ENCODE data around the gene MAP3K2. TPM values are rescaled to one million over a fixed set of nuclear protein-coding genes. Genes with fewer than 3 reads are reported as not detected.

Gene MAP3K2, protein sequence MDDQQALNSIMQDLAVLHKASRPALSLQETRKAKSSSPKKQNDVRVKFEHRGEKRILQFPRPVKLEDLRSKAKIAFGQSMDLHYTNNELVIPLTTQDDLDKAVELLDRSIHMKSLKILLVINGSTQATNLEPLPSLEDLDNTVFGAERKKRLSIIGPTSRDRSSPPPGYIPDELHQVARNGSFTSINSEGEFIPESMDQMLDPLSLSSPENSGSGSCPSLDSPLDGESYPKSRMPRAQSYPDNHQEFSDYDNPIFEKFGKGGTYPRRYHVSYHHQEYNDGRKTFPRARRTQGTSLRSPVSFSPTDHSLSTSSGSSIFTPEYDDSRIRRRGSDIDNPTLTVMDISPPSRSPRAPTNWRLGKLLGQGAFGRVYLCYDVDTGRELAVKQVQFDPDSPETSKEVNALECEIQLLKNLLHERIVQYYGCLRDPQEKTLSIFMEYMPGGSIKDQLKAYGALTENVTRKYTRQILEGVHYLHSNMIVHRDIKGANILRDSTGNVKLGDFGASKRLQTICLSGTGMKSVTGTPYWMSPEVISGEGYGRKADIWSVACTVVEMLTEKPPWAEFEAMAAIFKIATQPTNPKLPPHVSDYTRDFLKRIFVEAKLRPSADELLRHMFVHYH
- total RNA-seq = 15.9 and 17.7 TPM in 2 replicates

DNA sequence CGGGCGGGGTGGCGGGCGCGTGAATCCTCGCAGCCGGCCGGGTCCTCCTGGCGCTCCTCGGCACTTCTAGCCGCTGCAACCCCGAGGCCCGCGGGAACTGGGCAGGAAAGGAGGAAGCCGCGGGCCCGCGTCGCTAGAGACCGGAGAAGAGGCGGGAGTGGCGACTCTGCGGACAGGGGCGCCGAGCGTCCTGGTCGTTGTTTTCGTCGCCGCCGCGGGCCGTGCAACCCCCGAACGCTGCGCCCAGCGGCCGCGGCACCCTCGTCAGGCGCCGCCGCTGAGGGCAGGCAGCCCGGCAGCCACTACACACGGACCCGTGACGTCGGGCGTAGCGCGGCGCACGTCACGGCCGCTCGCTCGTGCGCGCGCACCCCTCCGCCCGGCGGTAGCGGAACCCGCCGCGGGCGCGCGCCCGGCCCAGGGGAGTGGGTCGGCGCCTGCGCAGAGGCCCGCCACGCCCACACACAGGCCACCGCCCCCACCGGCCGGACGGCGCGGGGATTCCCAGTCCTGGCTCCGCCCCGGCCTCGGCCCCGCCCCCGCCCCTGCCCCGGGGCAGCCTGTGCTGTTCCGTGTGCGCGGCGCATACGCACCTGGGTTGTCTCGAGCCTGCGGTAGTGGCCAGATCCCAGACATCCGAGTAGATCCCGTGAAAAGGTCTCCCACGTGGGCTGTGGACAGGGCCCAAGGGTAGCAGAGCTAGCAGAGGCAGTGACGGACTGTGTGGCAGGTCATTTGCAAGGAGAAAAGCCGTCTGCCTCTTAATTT lies at the start of gene MAP3K2:
MAP3K2 (minus strand) TSS at position 321 of the 768 bp plus-strand sequence. CDS start 44,846 bp downstream, outside the sequence.

DNA sequence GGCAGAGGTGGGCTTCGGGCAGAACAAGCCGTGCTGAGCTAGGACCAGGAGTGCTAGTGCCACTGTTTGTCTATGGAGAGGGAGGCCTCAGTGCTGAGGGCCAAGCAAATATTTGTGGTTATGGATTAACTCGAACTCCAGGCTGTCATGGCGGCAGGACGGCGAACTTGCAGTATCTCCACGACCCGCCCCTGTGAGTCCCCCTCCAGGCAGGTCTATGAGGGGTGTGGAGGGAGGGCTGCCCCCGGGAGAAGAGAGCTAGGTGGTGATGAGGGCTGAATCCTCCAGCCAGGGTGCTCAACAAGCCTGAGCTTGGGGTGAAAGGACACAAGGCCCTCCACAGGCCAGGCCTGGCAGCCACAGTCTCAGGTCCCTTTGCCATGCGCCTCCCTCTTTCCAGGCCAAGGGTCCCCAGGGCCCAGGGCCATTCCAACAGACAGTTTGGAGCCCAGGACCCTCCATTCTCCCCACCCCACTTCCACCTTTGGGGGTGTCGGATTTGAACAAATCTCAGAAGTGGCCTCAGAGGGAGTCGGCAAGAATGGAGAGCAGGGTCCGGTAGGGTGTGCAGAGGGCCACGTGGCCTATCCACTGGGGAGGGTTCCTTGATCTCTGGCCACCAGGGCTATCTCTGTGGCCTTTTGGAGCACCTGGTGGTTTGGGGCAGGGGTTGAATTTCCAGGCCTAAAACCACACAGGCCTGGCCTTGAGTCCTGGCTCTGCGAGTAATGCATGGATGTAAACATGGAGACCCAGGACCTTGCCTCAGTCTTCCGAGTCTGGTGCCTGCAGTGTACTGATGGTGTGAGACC lies 30.7 kb upstream of the MAP3K2 start, which contains the start of gene PROC:
PROC (plus strand) TSS at position 128 of the 812 bp plus-strand sequence. CDS start 1,516 bp downstream, outside the sequence.

DNA sequence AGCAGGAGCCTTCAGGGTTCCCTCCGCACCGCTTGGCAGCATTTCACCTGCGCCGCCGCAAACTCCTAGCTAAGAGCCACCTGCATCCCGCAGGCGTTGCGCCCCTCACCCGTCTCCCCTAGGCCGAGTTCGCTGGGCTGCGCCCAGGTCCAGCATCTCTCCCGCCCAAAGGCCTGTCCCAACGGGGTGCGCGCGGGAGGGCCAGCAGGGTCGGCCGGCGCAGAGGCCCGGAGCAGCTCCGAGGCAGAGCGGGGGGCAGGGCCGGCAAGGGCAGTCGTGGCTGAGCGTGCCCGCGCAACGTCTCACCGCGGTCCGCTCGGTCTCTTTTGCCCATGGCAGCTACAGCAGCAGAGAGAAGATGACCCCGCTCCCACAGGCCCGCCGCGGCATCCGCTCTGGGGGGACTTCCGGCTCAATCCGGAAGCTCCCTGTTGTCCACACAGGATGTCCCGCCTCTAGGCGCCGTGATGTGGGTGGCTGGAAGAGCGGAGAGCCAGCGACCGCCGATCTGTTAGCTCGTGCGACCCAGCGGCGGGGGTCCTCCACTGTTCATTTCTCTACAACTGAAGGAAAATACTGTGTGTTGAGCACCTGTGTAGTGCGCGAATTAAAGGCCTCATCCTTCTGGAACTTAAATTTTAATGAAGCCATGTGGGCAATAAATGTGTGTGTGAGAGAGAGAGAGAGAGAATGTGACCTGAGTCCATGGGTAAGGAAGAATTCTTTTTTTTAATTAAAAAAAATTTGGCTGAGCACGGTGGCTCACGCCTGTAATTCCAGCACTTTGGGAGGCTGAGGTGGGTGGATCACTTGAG lies 93.8 kb downstream of the MAP3K2 start, which contains the start of gene ERCC3:
ERCC3 (minus strand) TSS at position 397 of the 815 bp plus-strand sequence; CDS start at position 334, 63 bp downstream.

Other genes starting within 250 kb of the MAP3K2 start
- gene CYP27C1, start 167.7 kb downstream of the MAP3K2 start, total RNA-seq = under 0.01 TPM in 1 of 2 replicates, not detected in the other
- gene ERCC3, start 93.8 kb downstream of the MAP3K2 start, total RNA-seq = 31.1 and 41.1 TPM in 2 replicates
- gene PROC, start 30.5 kb upstream of the MAP3K2 start, total RNA-seq = not detected in 2 replicates
- 38.6 and 44.6 TPM in 2 replicates for gene IWS1, start 138.5 kb upstream of the MAP3K2 start, total RNA-seq
- not detected in 2 replicates for gene MYO7B, start 147.7 kb upstream of the MAP3K2 start, total RNA-seq